ENCODE data around the gene PHYH.
"Not testable (repeated sequence)": the region's sequence is repeated elsewhere in the genome, so short reads cannot be mapped to it uniquely, and the experiment has no call there.

Gene PHYH

DNA sequence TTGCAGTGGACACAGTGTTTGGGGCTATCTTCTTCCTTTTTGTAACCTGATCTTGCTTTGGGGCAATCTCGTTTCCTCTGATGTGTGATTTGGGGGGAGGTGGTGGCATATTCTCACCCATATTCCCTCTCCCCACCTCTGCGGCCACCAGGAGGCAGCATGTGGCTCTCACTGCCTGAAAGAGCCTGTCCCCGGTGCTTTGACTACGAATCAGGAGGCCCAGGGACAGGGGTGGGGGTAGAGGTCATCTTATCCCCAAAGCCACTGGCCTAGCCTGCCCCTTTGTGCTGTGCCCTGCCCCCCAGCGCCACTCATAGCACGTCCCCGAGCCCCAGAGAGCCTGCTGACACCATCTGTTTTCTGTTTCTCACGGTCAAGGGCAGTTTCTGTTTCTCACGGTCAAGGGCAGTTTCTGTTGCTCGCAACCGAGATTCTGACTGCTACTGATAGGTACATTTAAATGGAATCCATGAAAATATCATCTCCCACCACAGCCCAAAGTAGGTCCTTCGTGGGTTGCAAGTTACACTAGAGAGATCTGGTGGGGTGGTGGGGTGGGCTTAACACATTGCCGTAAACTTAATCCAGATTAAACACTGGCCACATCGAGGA lies 28.2 kb downstream of the PHYH start:
- TF ChIP-seq POLR2A (IDR thresholded peaks at IDR 0.05; ENCODE audit: low read length) (no peak), GATA1 (IDR thresholded peaks at IDR 0.05; ENCODE audit: low read depth, low read length) (no peak)
- DNase-seq = peak; percentile 54 to 58

DNA sequence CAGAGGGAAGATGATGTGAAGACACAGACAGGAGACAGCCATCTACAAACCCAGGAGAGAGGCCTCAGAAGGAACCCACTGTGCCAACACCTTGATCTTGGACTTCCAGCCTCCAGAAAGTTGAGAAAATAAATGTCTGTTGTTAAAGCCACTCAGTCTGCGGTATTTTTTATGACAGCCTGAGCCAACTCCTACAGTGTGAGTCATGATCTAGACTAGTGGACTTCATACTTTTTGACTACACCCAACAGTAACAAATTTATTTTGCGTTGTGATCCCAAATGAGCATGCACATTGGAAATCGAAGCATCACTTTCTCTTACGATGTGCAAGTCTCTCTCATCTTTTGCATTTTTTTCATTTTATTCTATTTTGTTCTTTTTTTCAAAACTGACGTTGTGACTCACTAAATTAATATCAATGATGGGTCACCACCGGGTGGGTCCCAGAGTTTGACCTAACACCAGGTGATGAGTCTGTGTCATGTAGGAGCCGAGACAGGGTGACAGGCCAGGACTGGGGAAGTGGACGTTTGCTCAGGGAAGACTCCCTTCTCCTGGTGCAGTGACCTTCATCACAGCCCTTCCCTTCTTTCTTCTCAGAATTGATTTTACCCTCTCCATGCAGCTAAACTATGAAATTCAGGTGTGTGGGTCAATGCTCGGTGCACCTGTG lies 28.9 kb downstream of the PHYH start:
- no peak for TF ChIP-seq GATA1 (IDR thresholded peaks at IDR 0.05; ENCODE audit: low read depth, low read length)
- TF ChIP-seq POLR2A (IDR thresholded peaks at IDR 0.05; ENCODE audit: low read length) = no peak
- no peak for DNase-seq

DNA sequence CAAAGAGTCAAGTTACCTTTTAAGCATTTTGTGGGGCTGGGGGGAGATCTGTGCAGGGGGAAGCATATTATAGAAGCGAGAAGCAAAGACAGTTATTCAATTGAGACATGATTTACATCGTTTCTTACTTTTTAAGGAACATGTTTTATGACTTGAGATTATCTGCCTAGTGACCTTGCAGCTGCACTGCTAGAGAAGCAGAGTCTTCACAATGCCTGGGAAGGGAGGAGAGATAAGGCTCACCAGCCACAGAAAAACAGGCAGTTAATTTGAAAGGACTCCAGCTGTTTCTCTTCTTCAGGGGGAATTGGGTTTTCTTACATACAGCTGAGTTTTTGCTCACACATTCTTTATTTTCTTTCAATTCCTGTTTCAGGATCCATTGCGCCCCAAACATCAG lies 31.0 kb downstream of the PHYH start:
- TF ChIP-seq GATA1 (IDR thresholded peaks at IDR 0.05; ENCODE audit: low read depth, low read length) (no peak), POLR2A (IDR thresholded peaks at IDR 0.05; ENCODE audit: low read length) (no peak)

DNA sequence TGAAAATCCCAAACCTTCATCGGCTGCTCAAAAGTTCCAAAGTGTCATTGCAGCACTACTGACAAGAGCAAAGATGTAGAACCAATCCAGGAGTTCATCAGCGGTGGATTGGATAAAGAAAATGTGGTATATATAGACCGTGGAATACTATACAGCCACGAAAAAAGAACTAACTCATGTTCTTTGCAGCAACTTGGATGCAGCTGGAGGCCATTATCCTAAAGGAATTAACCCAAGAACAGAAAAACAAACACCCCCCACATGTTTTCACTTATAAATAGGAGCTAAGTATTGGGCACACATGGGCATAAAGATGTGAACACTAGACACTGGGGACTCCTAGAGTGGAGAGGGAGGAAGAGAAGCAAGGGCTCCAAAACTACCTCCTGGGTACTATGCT lies 31.6 kb downstream of the PHYH start:
- no peak for DNase-seq
- TF ChIP-seq POLR2A (IDR thresholded peaks at IDR 0.05; ENCODE audit: low read length) (no peak), GATA1 (IDR thresholded peaks at IDR 0.05; ENCODE audit: low read depth, low read length) (no peak)

More for the DNA sequence above, 31.0 kb downstream of the PHYH start:
- DNase-seq = peak; percentile 27 to 70

DNA sequence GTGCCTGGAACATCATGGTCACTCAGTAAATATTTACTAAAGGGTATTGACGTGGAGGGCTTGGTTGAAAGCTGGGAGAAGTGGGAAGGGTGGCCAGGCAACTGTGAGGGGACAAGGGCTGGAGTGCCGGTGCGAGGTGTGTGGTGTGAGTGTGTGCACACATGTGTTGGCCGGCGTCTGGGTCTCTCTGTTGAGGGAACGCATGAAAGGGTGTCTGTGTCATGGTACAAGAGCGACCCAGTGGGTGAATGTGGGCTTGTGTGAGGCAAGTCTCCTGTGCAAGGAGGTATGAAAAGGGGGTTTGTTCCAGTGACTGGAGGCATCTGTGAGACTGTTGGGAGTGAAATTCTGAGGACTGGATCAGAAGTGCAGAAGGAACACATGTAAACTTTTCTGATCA lies 36.3 kb downstream of the PHYH start:
- TF ChIP-seq POLR2A (IDR thresholded peaks at IDR 0.05; ENCODE audit: low read length) (no peak), GATA1 (IDR thresholded peaks at IDR 0.05; ENCODE audit: low read depth, low read length) (no peak)
- no peak for DNase-seq

DNA sequence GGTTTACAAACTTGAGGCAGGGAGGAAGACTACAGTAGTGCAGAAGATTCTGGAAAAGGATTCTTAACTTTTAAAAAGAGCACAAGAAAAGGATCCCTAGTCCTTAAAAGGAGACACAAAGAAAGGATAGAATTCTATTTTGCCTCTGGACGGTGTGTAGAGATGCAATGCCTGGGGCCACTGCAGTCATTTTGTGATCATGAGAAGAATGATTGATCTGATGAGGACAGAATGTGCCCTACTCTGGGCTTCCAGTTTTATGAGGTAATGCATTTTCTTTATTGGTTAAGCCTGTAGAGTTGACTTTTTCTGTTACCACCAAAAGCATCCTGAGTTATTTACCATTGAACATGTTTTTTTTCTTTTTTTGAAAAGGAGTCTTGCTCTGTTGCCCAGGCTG lies 37.4 kb downstream of the PHYH start:
- TF ChIP-seq POLR2A (IDR thresholded peaks at IDR 0.05; ENCODE audit: low read length) (no peak), GATA1 (IDR thresholded peaks at IDR 0.05; ENCODE audit: low read depth, low read length) (no peak)
- DNase-seq = no peak

DNA sequence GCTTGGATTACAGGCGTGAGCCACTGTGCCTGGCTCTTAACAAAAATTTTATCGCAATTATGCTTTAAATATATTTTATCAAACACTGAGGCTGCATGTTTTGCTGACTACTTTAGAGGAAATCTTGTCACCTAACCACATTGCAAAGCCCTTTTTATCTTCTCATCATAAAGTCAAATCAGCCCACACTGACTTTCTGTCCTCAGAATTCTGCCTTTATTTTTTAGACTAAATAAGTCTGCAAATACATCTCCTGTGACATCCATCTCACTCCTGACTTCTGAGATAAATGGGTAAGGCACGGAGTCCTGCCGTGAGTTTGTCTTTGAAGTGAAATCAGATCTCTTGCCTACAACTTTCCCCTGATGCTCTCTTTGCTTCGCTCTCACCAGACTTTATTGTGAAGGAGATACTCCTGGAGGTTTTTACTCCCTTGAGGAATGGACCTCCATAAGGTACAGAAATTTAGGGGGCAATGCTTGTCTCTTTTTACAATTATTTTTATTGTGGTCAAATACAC lies 42.2 kb downstream of the PHYH start:
- DNase-seq = no peak
- TF ChIP-seq GATA1 (IDR thresholded peaks at IDR 0.05; ENCODE audit: low read depth, low read length) (no peak), POLR2A (IDR thresholded peaks at IDR 0.05; ENCODE audit: low read length) (no peak)

DNA sequence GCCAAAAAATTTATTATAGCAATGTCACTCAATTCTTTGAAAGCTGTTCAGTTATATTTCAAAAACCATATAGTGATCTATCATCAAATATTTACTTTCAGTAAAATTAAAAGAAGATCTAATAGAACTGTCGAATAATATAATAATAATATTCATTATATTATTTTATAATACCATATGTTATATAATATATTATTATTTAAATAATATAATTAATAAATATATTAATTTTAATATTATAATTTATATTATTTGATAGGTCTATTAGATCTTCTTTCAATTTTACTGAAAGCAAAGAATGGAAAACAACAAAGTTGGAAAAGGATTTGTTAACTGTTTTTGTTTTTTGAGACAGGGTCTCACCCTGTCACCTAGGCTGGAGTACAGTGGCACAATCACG lies 43.2 kb downstream of the PHYH start:
- no peak for DNase-seq
- no peak for TF ChIP-seq GATA1 (IDR thresholded peaks at IDR 0.05; ENCODE audit: low read depth, low read length)
- TF ChIP-seq POLR2A (IDR thresholded peaks at IDR 0.05; ENCODE audit: low read length) = no peak

DNA sequence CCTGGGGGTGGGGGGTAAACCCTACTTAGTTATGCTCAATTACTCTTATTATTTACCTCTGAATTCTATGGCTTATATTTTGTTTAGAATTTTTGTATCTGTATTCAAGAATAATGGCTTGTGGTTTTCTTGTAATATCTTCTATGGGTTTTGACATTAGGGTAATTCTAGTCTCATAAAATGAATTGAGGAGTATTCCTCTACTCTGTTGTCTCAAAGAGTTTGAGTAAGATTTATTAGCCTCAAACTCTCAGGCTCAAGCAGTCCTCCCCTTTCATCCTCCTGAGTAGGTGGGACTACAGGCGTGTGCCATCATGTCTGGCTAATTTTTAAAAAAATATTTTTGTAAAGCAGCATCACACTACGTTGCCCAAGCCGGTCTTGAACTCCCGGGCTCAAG lies 46.1 kb downstream of the PHYH start:
- TF ChIP-seq GATA1 (IDR thresholded peaks at IDR 0.05; ENCODE audit: low read depth, low read length) = no peak
- TF ChIP-seq POLR2A (IDR thresholded peaks at IDR 0.05; ENCODE audit: low read length) = no peak
- DNase-seq = no peak

DNA sequence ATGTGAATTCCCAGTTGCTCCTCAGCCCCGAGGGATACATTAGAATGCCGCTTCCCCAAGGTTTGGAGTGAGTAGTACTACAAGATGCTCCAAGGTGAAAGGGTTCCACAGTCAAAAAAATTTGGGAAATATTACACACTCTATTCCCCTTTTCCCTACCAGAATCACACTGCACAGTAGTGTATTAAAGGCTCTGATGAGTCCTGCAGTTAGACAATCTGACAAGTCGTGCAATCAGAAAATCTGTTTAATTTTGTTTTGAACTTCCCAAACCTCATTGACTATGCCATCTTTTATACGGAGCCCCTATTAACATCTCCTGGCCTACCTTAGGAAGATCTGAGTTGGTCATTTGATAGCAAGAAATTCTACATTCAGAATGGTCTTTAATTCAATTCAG lies 52.1 kb downstream of the PHYH start:
- no peak for DNase-seq
- TF ChIP-seq POLR2A (IDR thresholded peaks at IDR 0.05; ENCODE audit: low read length) (no peak), GATA1 (IDR thresholded peaks at IDR 0.05; ENCODE audit: low read depth, low read length) (no peak)

DNA sequence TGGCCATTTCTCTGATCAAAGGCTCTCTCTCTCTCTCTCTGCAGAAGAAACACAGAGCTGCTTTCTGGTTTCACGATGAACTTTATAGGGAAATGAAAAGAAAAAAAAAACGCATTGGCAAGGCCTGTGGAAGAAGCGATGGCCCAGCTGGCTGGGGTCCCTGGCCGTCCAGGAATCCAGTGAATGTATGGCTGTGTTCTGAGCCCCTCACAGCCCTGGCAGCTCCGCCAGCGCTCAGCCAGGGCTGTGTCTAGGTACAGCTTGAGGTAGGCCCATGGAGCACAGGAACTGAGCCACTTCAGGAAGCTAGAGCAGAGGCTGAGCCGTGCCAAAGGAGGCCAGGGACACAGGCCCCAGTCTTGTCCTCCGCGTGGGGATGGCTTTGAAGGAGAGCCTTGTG lies 52.6 kb downstream of the PHYH start:
- TF ChIP-seq POLR2A (IDR thresholded peaks at IDR 0.05; ENCODE audit: low read length) (no peak), GATA1 (IDR thresholded peaks at IDR 0.05; ENCODE audit: low read depth, low read length) (no peak)

DNA sequence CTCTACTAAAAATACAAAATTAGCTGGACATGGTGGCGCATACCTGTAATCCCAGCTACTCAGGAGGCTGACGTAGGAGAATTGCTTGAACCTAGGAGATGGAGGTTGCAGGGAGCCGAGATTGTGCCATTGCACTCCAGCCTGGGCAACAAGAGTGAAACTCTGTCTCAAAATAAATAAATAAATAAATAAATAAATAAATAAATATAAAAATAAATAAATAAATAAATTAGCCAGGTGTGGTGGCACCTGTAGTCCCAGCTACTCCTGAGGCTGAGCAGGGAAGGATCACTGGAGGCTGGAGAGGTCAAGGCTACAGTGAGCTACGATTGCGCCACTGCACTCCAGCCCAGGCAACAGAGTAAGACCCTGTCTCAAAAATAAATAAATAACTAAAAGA lies 57.6 kb downstream of the PHYH start:
- not testable (repeated sequence) for DNase-seq

More for the DNA sequence above, 52.6 kb downstream of the PHYH start:
- no peak for DNase-seq

DNA sequence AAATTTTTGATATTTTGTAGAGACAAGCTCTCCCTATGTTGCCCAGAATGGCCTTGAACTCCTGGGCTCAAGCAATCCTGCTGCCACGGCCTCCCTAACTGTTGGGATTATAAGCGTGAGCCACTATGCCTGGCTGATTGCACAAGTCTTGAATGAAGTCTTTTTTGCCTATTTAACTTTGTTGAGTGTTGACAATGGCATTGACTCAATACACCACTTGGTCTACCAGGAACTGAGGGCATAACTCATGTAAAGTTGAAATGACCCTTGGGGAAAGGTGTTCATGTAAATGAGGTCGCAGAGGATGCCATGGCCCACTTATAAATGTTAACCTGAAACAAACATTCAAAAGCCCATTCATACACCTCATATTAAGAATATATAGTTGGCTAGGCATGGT lies 58.3 kb downstream of the PHYH start:
- DNase-seq = no peak
- TF ChIP-seq GATA1 (IDR thresholded peaks at IDR 0.05; ENCODE audit: low read depth, low read length) (no peak), POLR2A (IDR thresholded peaks at IDR 0.05; ENCODE audit: low read length) (no peak)

DNA sequence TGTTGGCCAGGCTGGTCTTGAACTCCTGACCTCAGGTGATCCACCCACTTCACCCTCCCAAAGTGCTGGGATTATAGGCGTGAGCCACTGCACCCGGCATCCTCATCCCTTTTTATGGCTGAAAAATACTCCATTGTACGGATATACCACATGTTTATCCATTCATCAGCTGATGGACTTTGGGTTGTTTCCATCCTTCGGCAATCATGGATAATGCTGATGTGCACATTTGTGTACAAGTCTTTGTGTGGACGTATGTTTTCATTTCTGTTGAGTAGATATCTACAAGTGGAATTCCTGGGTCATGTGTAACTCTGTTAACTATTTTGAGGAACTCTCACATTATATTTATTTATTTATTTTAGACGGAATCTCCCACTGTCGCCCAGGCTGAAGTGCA lies 59.9 kb downstream of the PHYH start:
- TF ChIP-seq POLR2A (IDR thresholded peaks at IDR 0.05; ENCODE audit: low read length) (no peak), GATA1 (IDR thresholded peaks at IDR 0.05; ENCODE audit: low read depth, low read length) (no peak)
- no peak for DNase-seq
